ENCODE results near the gene CDH2.

DNA sequence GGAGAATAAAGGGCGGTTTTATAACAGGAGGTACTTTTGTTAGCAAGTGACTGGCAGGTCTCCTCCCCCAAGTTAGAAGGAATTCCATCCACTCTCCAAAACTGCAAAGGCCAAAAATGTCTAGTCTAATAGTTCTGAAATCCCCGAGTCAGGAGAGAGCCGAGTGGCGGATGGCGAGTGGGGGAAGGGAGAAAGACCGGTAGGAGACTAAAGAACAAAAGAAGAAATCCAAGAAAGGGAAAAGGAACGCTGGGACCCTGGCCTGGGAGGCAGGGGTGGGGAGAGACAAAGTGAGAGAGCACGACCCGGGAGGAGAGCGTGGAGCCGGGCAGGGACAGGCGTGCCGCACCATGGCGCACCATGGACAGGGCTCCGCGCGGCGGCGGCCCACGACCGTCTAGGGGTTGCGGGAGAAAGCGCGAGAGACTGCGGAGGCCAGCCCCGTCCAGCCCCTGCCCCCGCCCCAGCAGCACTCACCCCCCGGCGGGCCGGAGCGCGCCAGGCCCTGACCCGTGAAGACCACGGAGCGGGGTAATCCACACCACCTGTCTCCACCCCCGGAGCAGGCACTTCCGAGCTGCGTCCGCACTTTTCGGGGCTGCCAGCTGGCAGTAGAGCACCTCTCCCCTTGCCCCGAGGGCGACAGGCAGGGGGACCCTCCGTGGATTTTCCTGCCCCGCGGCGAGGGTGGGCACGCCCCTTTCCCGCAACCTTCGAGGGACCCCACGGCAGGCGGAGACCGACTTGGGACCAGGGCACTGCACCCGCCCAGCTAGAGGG, 1.6 kb downstream of the CDH2 start:
- TF ChIP-seq, protein P1, sequence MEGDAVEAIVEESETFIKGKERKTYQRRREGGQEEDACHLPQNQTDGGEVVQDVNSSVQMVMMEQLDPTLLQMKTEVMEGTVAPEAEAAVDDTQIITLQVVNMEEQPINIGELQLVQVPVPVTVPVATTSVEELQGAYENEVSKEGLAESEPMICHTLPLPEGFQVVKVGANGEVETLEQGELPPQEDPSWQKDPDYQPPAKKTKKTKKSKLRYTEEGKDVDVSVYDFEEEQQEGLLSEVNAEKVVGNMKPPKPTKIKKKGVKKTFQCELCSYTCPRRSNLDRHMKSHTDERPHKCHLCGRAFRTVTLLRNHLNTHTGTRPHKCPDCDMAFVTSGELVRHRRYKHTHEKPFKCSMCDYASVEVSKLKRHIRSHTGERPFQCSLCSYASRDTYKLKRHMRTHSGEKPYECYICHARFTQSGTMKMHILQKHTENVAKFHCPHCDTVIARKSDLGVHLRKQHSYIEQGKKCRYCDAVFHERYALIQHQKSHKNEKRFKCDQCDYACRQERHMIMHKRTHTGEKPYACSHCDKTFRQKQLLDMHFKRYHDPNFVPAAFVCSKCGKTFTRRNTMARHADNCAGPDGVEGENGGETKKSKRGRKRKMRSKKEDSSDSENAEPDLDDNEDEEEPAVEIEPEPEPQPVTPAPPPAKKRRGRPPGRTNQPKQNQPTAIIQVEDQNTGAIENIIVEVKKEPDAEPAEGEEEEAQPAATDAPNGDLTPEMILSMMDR (IDR thresholded peaks at IDR 0.05; ENCODE audit: low read depth, low read length) = no peak
- TF ChIP-seq EZH2phosphoT487 (IDR thresholded peaks at IDR 0.05; ENCODE audit: low read depth) = no peak
